ENCODE results near the gene C1orf159. TPM values are rescaled to one million over a fixed set of nuclear protein-coding genes. Genes with fewer than 3 reads are reported as not detected.

C1orf159 gene
- total RNA-seq, 4 donors from 2014 or later, result 12.8 to 48.4 (median 19.7) TPM

- TF ChIP-seq EP300 (IDR thresholded peaks at IDR 0.05) (no peak), POLR2A (IDR thresholded peaks at IDR 0.05) (no peak), CTCF (IDR thresholded peaks at IDR 0.05) (no peak), POLR2AphosphoS5 (IDR thresholded peaks at IDR 0.05) (no peak)
- DNase-seq (ENCODE audit: low spot score in 2 of 2), result no peak
- Histone ChIP-seq H3K36me3 (no peaks in the 10 kb centered on the region), H3K27ac (peak overlapping the region; percentile 85), H3K9me3 (no peaks in the 10 kb centered on the region), H3K27me3 (peaks cover 36% of the 10 kb centered on the region), H3K4me1 (peaks cover 43% of the 10 kb centered on the region), H3K4me3 (peak overlapping the region; percentile 55)
- 88% methylated on average over 12 of the region's 33 CpGs for WGBS
These were observed 47.7 kb upstream of the C1orf159 start for GRCh38 chr1:1163538-1164070.

- no peak for TF ChIP-seq POLR2AphosphoS5 (IDR thresholded peaks at IDR 0.05)
- no peak for TF ChIP-seq CTCF (IDR thresholded peaks at IDR 0.05)
- no peak for TF ChIP-seq POLR2A (IDR thresholded peaks at IDR 0.05)
- TF ChIP-seq EP300 (IDR thresholded peaks at IDR 0.05), result no peak
- 48% methylated on average over 32 of the region's 73 CpGs for WGBS
- no peaks in the 10 kb centered on the region for H3K36me3 ChIP-seq
- H3K27me3 ChIP-seq, result peaks cover 28% of the 10 kb centered on the region
- peak overlapping the region; percentile 55 for H3K4me3 ChIP-seq
- DNase-seq (ENCODE audit: low spot score in 2 of 2), result no peak
- H3K27ac ChIP-seq, result peak overlapping the region; percentile 85
- H3K9me3 ChIP-seq, result no peaks in the 10 kb centered on the region
- H3K4me1 ChIP-seq, result peaks cover 51% of the 10 kb centered on the region
These were observed 47.0 kb upstream of the C1orf159 start for GRCh38 chr1:1162597-1163537.

- 63% methylated on average over 9 of the region's 17 CpGs for WGBS
- TF ChIP-seq POLR2AphosphoS5 (IDR thresholded peaks at IDR 0.05), result no peak
- no peak for TF ChIP-seq CTCF (IDR thresholded peaks at IDR 0.05)
- TF ChIP-seq POLR2A (IDR thresholded peaks at IDR 0.05), result no peak
- no peak for TF ChIP-seq EP300 (IDR thresholded peaks at IDR 0.05)
These were observed 45.8 kb upstream of the C1orf159 start for GRCh38 chr1:1161683-1162079.

GRCh38 chr1:1161078-1161682 lies 45.3 kb upstream of the C1orf159 start:
- DNase-seq (ENCODE audit: low spot score in 2 of 2), result no peak
- Histone ChIP-seq H3K4me1 (peaks cover 43% of the 10 kb centered on the region), H3K36me3 (no peaks in the 10 kb centered on the region), H3K9me3 (no peaks in the 10 kb centered on the region), H3K4me3 (no peak overlapping the region), H3K27me3 (peaks cover 13% of the 10 kb centered on the region), H3K27ac (no peak overlapping the region)
- 88% methylated on average over 19 of the region's 29 CpGs for WGBS
- no peak for TF ChIP-seq EP300 (IDR thresholded peaks at IDR 0.05)
- no peak for TF ChIP-seq POLR2AphosphoS5 (IDR thresholded peaks at IDR 0.05)
- no peak for TF ChIP-seq CTCF (IDR thresholded peaks at IDR 0.05)
- no peak for TF ChIP-seq POLR2A (IDR thresholded peaks at IDR 0.05)

More at GRCh38 chr1:1161683-1162079, 45.8 kb upstream of the C1orf159 start:
- Histone ChIP-seq H3K4me3 (no peak overlapping the region), H3K4me1 (peaks cover 48% of the 10 kb centered on the region), H3K9me3 (no peaks in the 10 kb centered on the region), H3K27ac (peak overlapping the region; percentile 85), H3K36me3 (no peaks in the 10 kb centered on the region), H3K27me3 (peaks cover 18% of the 10 kb centered on the region)
- no peak for DNase-seq (ENCODE audit: low spot score in 2 of 2)
